Muscle layer of colon (tissue), 2 donors: ENCODE measurements around the gene SBK3.

Experiments
- H3K27ac ChIP-seq: one replicate; pipeline ENCODE4 v1.7.0; 2013; ENCODE audit warnings: low read depth, mild to moderate bottlenecking, low read length, moderate library complexity
- H3K27me3 ChIP-seq, 2 donors: one replicate each; pipeline ENCODE4 v1.7.0; 2013; ENCODE audit warnings: low read length in 2 of 2, mild to moderate bottlenecking in 2 of 2; ENCODE audit not compliant: insufficient read depth in 2 of 2, control insufficient read depth in 1 of 2
- H3K36me3 ChIP-seq: one replicate; pipeline ENCODE4 v1.7.0; 2013; ENCODE audit warnings: mild to moderate bottlenecking, low read length; ENCODE audit not compliant: insufficient read depth
- H3K4me1 ChIP-seq: one replicate; pipeline ENCODE4 v1.7.0; 2013; ENCODE audit warnings: mild to moderate bottlenecking, low read length; ENCODE audit not compliant: insufficient read depth
- H3K4me3 ChIP-seq, 2 donors: one replicate each; pipeline ENCODE4 v1.7.0; 2013; ENCODE audit warnings: low read length in 2 of 2, low read depth in 1 of 2, mild to moderate bottlenecking in 1 of 2, moderate library complexity in 1 of 2
- H3K9ac ChIP-seq: one replicate; pipeline ENCODE4 v1.7.0; 2013; ENCODE audit warnings: low read length
- H3K9me3 ChIP-seq: one replicate; pipeline ENCODE4 v1.7.0; 2013; ENCODE audit warnings: mild to moderate bottlenecking, low read length
- donor health status: abdominal sarcoma.
- donor health status: Adenocarcinoma of cecum.

SBK3 gene

DNA sequence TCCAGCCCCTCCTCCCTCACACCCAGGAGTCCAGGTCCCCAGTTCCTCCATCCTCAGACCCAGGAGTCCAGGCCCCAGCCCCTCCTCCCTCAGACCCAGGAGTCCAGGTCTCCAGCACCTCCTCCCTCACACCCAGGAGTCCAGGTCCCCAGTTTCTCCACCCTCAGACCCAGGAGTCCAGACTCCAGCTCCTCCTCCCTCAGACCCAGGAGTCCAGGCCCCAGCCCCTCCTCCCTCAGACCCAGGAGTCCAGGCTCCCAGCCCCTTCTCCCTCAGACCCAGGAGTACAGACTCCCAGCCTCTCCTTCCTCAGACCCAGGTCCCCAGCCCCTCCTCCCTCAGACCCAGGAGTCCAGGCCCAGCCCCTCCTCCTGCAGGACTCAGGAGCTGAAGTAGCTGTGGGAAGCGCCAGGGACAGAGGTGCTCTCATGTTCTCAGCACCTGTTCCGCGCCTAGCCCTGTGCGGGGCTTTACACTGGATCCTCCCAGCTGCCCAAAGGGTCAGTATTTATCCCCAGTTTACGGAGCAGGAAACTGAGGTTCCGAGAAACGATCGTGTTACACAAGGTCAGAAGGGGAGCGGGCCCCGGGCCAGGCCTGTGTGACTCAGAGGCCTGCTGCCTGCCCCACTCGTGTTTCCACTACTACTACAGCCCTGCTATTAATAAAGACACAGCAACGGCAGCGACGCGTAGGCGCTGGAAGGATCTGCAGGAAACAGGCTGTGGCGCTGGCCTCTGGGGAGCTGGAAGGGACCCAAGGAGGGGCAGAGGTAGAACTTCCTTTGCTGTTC is 1.7 kb upstream of the SBK3 start:
- H3K4me3 ChIP-seq, result no peak overlapping the region
- no peaks in the 10 kb centered on the region for H3K4me1 ChIP-seq
- peaks cover 0 to 37% of the 10 kb centered on the region in 2 donors for H3K27me3 ChIP-seq
- H3K36me3 ChIP-seq, result no peaks in the 10 kb centered on the region
- no peak overlapping the region for H3K9ac ChIP-seq
- H3K9me3 ChIP-seq, result no peaks in the 10 kb centered on the region
- no peak overlapping the region for H3K27ac ChIP-seq

DNA sequence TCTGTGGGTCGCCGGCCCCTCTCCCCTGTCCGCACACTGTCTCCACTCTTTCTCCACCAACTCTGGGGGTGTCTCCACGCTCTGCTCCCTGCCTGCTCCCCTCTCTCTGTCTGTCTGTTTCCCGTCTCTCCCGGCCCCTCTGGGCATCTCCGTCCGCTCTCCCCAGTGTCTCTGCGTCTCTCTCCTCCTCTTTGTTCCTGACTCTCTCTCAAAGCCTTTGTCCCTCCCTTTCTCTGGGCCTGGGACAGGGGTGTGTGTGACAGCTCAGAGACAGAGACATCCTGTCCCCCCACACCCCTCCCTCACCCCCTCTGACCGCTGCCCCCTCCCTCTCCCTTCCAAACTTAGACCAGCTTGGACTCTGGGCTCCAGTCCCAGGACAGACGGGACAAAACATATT is 668 bp upstream of the SBK3 start:
- Histone ChIP-seq H3K27me3 (peaks cover 0 to 30% of the 10 kb centered on the region in 2 donors), H3K9me3 (no peaks in the 10 kb centered on the region), H3K9ac (no peak overlapping the region), H3K4me1 (no peaks in the 10 kb centered on the region), H3K4me3 (no peak overlapping the region), H3K36me3 (no peaks in the 10 kb centered on the region), H3K27ac (no peak overlapping the region)

DNA sequence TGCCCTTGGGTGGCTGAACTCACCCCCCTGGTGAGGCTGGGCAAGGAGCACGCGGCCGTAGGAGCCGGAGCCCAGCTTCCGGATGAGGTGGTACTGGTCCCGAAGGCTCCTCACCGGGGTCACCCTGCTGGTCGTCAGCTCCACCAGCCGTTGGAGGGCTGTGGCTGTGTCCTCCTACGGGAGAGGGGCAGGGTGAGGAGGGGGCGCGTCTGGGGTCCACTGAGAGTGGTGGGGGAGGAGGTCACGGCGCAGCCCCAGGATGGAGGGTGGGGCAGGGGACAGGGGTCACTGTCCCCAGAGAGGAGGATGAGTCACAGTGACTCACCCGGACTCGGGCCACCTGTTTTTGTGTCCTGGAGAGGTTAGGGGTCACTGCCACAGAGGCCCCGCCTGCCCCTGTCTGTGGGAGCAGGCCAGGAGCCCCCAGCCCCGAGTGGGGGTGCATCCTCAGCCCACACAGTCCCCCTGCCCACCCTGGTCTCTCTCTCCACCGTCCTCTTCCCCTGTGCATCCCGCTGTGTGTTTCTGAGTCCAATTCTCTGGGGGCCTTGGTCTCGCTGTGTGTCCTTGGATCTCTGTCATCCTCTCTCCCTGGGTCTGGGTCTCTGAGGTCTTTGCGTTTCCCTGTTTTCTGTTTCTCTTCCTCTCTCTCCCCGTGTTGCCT is 435 bp downstream of the SBK3 start:
- Histone ChIP-seq H3K4me1 (no peaks in the 10 kb centered on the region), H3K9me3 (no peaks in the 10 kb centered on the region), H3K27me3 (peaks cover 0 to 23% of the 10 kb centered on the region in 2 donors), H3K4me3 (no peak overlapping the region), H3K27ac (no peak overlapping the region), H3K9ac (no peak overlapping the region), H3K36me3 (no peaks in the 10 kb centered on the region)

DNA sequence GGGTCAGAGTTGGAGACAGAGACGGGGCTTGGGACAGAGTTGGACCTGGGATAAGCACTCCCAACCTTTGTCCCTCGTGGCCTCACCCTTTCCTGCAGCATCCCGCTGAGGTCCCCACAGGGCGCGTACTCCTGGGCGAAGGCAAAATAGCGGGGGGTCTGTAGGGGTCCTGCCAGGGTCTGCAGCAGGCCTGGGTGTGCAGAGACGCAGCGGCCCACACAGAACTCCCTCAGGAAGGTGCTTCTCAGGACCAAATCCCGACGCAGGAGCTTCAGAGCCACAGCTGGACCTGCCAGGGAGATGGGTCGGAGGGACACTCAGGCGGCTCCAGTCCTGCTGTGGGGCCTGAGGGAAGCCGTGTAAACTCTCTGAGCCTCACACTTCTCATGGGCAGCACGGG is 1.3 kb downstream of the SBK3 start:
- H3K4me3 ChIP-seq, result no peak overlapping the region

DNA sequence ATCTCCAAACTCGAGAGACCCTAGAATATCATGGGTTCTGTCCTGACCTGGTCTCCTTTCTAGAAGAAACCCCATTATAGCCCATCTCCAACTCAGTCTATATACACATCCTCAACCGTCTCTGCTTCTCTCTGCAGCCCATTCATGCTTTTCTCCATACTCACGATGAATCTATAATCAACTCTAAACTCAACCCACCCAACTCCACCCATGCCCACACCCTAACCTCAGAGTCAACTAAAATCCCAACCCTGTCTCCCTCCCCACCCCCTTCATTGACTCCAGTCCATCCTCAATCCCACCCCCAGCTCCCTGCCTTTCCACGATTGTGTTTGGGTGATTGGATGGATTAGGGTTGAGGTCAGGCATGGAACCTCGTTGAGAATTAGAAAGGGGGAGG is 1.8 kb downstream of the SBK3 start:
- no peaks in the 10 kb centered on the region for H3K9me3 ChIP-seq
- no peak overlapping the region for H3K4me3 ChIP-seq
- no peaks in the 10 kb centered on the region for H3K36me3 ChIP-seq
- no peak overlapping the region for H3K27ac ChIP-seq
- H3K4me1 ChIP-seq, result no peaks in the 10 kb centered on the region
- no peak overlapping the region for H3K9ac ChIP-seq
- peaks cover 0 to 24% of the 10 kb centered on the region in 2 donors for H3K27me3 ChIP-seq

More for the DNA sequence above, 1.3 kb downstream of the SBK3 start:
- no peaks in the 10 kb centered on the region for H3K4me1 ChIP-seq
- no peaks in the 10 kb centered on the region for H3K9me3 ChIP-seq
- no peak overlapping the region for H3K9ac ChIP-seq
- no peak overlapping the region for H3K27ac ChIP-seq
- no peaks in the 10 kb centered on the region for H3K36me3 ChIP-seq
- H3K27me3 ChIP-seq, result peaks cover 0 to 23% of the 10 kb centered on the region in 2 donors

DNA sequence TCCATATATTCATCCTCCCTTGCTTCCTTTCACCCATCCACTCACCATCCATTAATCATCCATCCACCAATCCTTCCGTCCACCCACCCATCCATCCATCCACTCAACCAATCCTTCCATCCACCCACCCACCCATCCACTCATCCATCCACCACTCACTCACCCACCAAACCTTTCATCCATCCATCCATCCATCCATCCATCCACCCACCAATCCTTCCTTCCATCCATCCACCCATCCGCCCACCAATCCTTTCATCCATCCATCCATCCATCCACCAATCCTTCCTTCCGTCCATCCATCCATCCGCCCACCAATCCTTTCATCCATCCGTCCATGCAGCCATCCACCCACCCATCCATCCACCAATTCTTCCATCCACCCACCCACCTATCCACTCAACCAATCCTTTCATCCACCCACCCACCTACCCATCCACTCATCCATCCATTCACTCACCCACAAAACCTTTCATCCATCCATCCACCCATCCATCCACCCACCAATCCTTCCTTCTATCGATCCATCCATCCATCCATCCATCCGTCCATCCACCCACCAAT is 3.0 kb downstream of the SBK3 start:
- no peak overlapping the region for H3K27ac ChIP-seq
- peaks cover 0 to 24% of the 10 kb centered on the region in 2 donors for H3K27me3 ChIP-seq
- no peaks in the 10 kb centered on the region for H3K36me3 ChIP-seq
- no peaks in the 10 kb centered on the region for H3K9me3 ChIP-seq
- H3K4me3 ChIP-seq, result no peak overlapping the region
- no peaks in the 10 kb centered on the region for H3K4me1 ChIP-seq
- no peak overlapping the region for H3K9ac ChIP-seq

DNA sequence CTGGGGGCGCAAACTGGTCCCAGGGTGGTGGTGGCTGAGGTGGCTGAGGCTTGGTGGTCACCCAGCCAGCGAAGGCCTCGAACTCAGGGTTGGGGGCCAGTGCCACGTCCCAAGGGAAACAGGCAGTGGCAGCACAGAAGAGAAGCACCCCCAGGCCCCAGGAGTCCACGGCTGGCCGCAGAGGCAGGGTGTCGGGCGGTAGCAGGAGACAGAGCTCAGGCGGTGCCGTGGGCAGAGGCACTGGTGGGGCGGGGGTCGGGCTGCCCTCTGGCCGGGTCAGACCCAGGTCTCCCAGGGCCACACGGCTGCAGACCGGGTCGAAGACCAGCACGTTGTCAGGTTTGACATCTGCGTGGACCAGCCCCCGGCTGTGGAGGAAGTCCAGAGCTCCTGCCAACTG is 4.3 kb downstream of the SBK3 start:
- Histone ChIP-seq H3K4me3 (no peak overlapping the region), H3K9ac (no peak overlapping the region), H3K4me1 (no peaks in the 10 kb centered on the region), H3K36me3 (no peaks in the 10 kb centered on the region), H3K9me3 (no peaks in the 10 kb centered on the region), H3K27ac (no peak overlapping the region), H3K27me3 (peaks cover 0 to 16% of the 10 kb centered on the region in 2 donors)

DNA sequence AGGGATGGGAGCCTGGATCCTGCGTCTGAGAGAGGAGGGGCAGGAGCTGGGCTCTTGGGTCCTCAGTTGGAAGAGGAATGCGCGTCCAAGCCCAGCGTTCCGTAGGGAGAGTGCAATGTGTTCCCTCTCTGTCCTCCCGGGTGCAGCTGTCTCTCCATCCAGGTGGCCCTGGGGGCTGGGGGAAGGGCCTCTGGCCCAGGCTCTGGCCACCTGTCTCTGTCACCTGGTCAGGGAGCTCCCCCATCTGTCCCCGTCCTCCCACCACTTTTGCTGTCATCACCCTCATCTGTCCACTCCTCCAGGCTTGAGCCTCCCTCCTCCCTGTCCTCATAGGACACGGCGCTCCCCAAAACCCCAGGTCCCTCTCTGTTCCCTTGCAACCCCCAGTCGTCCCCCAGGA is 4.7 kb downstream of the SBK3 start:
- H3K36me3 ChIP-seq, result no peaks in the 10 kb centered on the region
- peaks cover 0 to 16% of the 10 kb centered on the region in 2 donors for H3K27me3 ChIP-seq
- H3K4me3 ChIP-seq, result no peak overlapping the region
- H3K9me3 ChIP-seq, result no peaks in the 10 kb centered on the region
- H3K9ac ChIP-seq, result no peak overlapping the region
- no peaks in the 10 kb centered on the region for H3K4me1 ChIP-seq
- no peak overlapping the region for H3K27ac ChIP-seq

DNA sequence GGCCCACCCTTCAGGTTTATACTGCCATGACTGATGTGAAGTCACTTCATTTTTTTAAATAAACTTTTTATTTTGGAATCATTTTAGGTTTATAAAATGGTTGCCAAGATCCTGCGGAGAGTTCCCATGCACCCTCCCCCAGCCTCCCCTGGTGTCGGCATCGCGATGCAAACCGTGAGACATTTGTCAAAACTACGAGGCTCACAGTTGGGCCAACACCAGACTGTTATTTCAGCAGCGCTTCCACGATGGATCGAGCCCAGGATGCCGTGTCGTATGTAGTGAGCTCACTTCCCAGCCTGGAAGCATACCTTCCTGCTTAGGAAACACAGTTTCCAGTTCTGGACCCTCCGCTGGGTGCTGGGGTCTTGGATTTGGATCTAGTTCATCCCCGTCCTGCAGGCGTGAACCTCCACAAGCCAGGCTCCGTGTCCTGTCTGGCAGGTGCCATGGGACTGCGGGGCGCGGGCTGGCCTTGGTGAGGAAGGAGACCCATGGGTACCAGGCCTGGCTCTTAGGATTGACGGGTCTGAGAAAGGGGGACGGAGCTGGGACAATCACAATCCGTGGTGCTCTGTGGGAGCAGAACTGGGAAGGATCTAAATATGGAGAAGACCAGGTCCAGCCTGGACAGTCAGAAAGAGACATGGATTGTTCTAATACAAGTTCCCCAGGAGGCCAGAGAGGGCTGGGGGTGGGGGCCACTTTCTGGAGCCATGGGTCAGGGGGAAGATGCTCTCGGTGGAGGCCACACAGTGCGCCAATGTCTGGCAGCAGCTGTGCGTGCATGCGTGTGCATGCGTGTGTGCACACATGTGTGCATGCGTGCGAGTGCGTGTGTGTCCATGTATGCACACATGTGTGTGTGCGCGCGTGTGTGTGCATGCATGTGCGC is 6.0 kb downstream of the SBK3 start:
- H3K27me3 ChIP-seq, result peaks cover 0 to 7% of the 10 kb centered on the region in 2 donors
- no peaks in the 10 kb centered on the region for H3K4me1 ChIP-seq
- H3K9me3 ChIP-seq, result no peaks in the 10 kb centered on the region
- no peak overlapping the region for H3K4me3 ChIP-seq
- H3K36me3 ChIP-seq, result no peaks in the 10 kb centered on the region
- H3K27ac ChIP-seq, result no peak overlapping the region
- no peak overlapping the region for H3K9ac ChIP-seq

DNA sequence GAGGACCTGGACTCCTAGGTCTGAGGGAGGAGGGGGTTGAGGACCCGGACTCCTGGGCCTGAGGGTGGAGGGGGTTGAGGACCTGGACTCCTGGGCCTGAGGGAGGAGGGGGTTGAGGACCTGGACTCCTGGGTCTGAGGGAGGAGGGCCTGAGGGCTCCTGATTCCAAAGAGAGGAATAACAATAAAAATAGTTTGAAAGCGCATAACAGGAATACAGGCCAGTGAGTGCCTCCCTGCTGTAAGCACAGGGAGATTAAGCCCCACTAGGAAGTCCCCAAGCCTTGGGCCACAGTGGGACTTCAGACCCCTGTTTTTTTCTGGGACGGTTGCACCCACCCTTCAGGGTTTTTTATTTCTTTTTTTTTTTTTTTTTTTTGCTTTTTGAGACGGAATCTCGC is 7.2 kb downstream of the SBK3 start:
- Histone ChIP-seq H3K9ac (no peak overlapping the region), H3K36me3 (no peaks in the 10 kb centered on the region), H3K4me1 (no peaks in the 10 kb centered on the region), H3K4me3 (no peak overlapping the region), H3K27me3 (peaks cover 0 to 4% of the 10 kb centered on the region in 2 donors), H3K9me3 (no peaks in the 10 kb centered on the region), H3K27ac (no peak overlapping the region)

DNA sequence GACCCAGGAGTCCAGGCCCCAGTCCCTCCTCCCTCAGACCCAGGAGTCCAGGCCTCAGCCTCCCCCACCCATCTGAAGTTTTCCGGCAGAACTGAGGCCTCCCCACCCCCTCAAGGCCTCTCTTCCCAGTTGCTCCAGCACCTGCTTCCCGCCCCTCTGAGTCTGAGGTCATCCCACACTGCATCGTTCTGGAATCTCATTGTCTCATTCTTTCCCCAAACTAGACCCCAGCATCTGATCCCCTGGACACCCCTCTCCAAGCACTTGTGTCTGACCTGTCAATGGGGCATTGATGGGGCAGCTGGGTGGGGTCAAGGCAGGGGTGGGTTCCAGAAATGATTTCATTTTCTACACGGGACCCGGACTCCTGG is 7.6 kb downstream of the SBK3 start:
- no peak overlapping the region for H3K27ac ChIP-seq
- H3K9me3 ChIP-seq, result no peaks in the 10 kb centered on the region
- no peak overlapping the region for H3K4me3 ChIP-seq
- no peaks in the 10 kb centered on the region for H3K36me3 ChIP-seq
- H3K4me1 ChIP-seq, result no peaks in the 10 kb centered on the region
- peaks cover 0 to 4% of the 10 kb centered on the region in 2 donors for H3K27me3 ChIP-seq
- H3K9ac ChIP-seq, result no peak overlapping the region
